Thoracic aorta (tissue), 2 donors: ENCODE results near the gene ABHD3. TPM values are rescaled to one million over a fixed set of nuclear protein-coding genes. Genes with fewer than 3 reads are reported as not detected.
"Not testable (repeated sequence)": the region's sequence is repeated elsewhere in the genome, so short reads cannot be mapped to it uniquely, and the experiment has no call there.

Experiments
- ATAC-seq: fragments of 150-250 bp; one replicate; pipeline ENCODE4 v1.8.0; 2017; ENCODE audit warnings: low read depth; ENCODE audit not compliant: insufficient number of reproducible peaks, low FRiP score
- DNase-seq: peaks from one replicate; pipeline ENCODE4 v3.0.0-alpha.2; 2020; ENCODE audit warnings: low spot score
- H3K27ac ChIP-seq, 2 donors: fragments of 200-600 bp; sonication (generic); 1 replicate in 1 of 2; 2 replicates in 1 of 2; pipeline ENCODE4 v1.5.1; 2016; ENCODE audit warnings: mild to moderate bottlenecking in 2 of 2, moderate library complexity in 2 of 2
- H3K27me3 ChIP-seq: fragments of 200-600 bp; sonication (generic); replicated peaks from 2 replicates; pipeline ENCODE4 v1.6.0; 2016; ENCODE audit warnings: mild to moderate bottlenecking; ENCODE audit not compliant: insufficient read depth
- H3K36me3 ChIP-seq: fragments of 200-600 bp; sonication (generic); one replicate; pipeline ENCODE4 v1.5.1; 2016
- H3K4me1 ChIP-seq, 2 donors: fragments of 200-600 bp; sonication (generic); 1 replicate in 1 of 2; 2 replicates in 1 of 2; pipeline versions ENCODE4 v1.5.1 to v1.6.0; 2016; ENCODE audit warnings: low read depth in 2 of 2, mild to moderate bottlenecking in 1 of 2; ENCODE audit not compliant: control insufficient read depth in 1 of 2
- H3K4me3 ChIP-seq: fragments of 200-600 bp; sonication (generic); 2 replicates; pipeline ENCODE4 v1.5.1; 2016; ENCODE audit warnings: mild to moderate bottlenecking
- H3K9me3 ChIP-seq: fragments of 200-600 bp; sonication (generic); 2 replicates; pipeline ENCODE4 v1.5.1; 2016
- total RNA-seq, 2 donors: library from RNA; depleted of rRNA; stranded (reverse); fragments of >200 nt; gene quantifications; one replicate each; pipeline versions ENCODE4 v1.1.0 to v1.2.3, GENCODE V29; 2016
- TF ChIP-seq, protein P1 (sequence below): fragments of 200-600 bp; sonication (generic); IDR thresholded peaks from one replicate; pipeline ENCODE4 v1.5.1; 2019; ENCODE audit warnings: antibody characterized with exemption

The ABHD3 gene
- total RNA-seq, 2 donors from 2014 or later, result 8.5 to 14.4 TPM

- H3K4me3 ChIP-seq, result no peak overlapping the region
- ATAC-seq, result no peak
- H3K27ac ChIP-seq, result peak overlapping the region in 1 of 2 donors; percentile 2
- H3K27me3 ChIP-seq, result no peaks in the 10 kb centered on the region
- peaks cover 0 to 13% of the 10 kb centered on the region in 2 donors for H3K4me1 ChIP-seq
- TF ChIP-seq, protein P1, sequence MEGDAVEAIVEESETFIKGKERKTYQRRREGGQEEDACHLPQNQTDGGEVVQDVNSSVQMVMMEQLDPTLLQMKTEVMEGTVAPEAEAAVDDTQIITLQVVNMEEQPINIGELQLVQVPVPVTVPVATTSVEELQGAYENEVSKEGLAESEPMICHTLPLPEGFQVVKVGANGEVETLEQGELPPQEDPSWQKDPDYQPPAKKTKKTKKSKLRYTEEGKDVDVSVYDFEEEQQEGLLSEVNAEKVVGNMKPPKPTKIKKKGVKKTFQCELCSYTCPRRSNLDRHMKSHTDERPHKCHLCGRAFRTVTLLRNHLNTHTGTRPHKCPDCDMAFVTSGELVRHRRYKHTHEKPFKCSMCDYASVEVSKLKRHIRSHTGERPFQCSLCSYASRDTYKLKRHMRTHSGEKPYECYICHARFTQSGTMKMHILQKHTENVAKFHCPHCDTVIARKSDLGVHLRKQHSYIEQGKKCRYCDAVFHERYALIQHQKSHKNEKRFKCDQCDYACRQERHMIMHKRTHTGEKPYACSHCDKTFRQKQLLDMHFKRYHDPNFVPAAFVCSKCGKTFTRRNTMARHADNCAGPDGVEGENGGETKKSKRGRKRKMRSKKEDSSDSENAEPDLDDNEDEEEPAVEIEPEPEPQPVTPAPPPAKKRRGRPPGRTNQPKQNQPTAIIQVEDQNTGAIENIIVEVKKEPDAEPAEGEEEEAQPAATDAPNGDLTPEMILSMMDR, result no peak
- H3K36me3 ChIP-seq, result no peaks in the 10 kb centered on the region
- peaks cover 6% of the 10 kb centered on the region for H3K9me3 ChIP-seq
- no peak for DNase-seq
Measured at GRCh38 chr18:21686282-21687105, 18.1 kb downstream of the ABHD3 start.

- ATAC-seq, H3K9me3 ChIP-seq, H3K36me3 ChIP-seq, H3K4me3 ChIP-seq, H3K27ac ChIP-seq, H3K27me3 ChIP-seq, DNase-seq: not testable (repeated sequence)
- peaks cover 0 to 13% of the 10 kb centered on the region in 2 donors for H3K4me1 ChIP-seq
Measured at GRCh38 chr18:21685556-21685981, 19.0 kb downstream of the ABHD3 start.

GRCh38 chr18:21684731-21685130 lies 19.8 kb downstream of the ABHD3 start:
- Histone ChIP-seq H3K9me3 (no peaks in the 10 kb centered on the region), H3K4me3 (no peak overlapping the region), H3K4me1 (peaks cover 0 to 13% of the 10 kb centered on the region in 2 donors), H3K27ac (no peak overlapping the region), H3K27me3 (no peaks in the 10 kb centered on the region), H3K36me3 (no peaks in the 10 kb centered on the region)
- TF ChIP-seq, protein P1, result no peak
- ATAC-seq (no peak), DNase-seq (no peak)

DNA sequence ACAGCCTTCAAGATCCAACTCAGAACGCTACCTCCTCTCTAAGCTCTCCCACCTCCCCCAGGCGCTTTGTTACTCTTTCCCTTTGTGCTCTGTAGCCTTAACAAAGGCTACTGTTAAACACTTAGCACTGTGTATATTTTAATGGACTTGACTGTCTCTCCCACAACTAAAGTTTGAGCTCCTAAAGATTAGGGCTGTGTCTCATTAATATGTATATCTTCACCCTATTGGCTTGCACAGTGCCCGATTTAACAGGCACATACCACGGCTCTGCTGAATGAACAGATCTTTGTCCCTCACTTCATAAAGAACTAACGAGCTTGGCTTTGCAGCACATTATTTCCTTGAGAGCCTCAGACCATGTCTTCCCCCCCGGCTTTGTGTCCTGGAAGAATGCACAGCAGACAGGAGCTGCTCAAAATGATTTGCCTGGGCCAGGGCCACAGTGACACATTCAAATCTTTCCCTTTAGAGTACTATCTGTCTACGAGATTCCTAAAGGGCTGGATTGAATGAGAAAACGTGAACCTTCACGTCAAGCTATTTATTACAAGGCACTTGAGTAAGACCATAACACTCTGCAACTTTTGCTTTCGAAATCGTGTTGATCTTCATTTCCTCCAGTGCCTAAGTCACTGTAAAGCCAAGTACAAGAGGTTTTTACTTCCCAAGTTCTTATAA lies 22.1 kb downstream of the ABHD3 start:
- peaks cover 0 to 13% of the 10 kb centered on the region in 2 donors for H3K4me1 ChIP-seq
- H3K9me3 ChIP-seq, result no peaks in the 10 kb centered on the region
- no peaks in the 10 kb centered on the region for H3K36me3 ChIP-seq
- H3K27ac ChIP-seq, result peak overlapping the region; percentile 16 to 28
- no peak for ATAC-seq
- TF ChIP-seq, protein P1, result no peak
- peak overlapping the region; percentile 62 for H3K4me3 ChIP-seq
- no peaks in the 10 kb centered on the region for H3K27me3 ChIP-seq
- DNase-seq, result no peak

- ATAC-seq (no peak), DNase-seq (no peak)
- Histone ChIP-seq H3K27ac (no peak overlapping the region), H3K4me3 (no peak overlapping the region), H3K9me3 (no peaks in the 10 kb centered on the region), H3K27me3 (no peaks in the 10 kb centered on the region), H3K4me1 (peaks cover 0 to 9% of the 10 kb centered on the region in 2 donors), H3K36me3 (no peaks in the 10 kb centered on the region)
- TF ChIP-seq, protein P1, result no peak
Measured at GRCh38 chr18:21680161-21680560, 24.4 kb downstream of the ABHD3 start.
